Tibial nerve (tissue), 4 donors: ENCODE data around the gene CPS1. TPM values are rescaled to one million over a fixed set of nuclear protein-coding genes. Genes with fewer than 3 reads are reported as not detected.

ENCODE experiments used
- DNase-seq, 2 donors: peaks; one replicate each; pipeline ENCODE4 v3.0.0-alpha.2; 2019; ENCODE audit warnings: low spot score in 2 of 2
- H3K27ac ChIP-seq, 4 donors: fragments of 200-600 bp; sonication (generic) in 3 of 4; one replicate each; pipeline ENCODE4 v1.5.1; 2017 to 2019; ENCODE audit warnings: mild to moderate bottlenecking in 1 of 4
- H3K27me3 ChIP-seq, 2 donors: fragments of 200-600 bp; sonication (generic) in 1 of 2; one replicate each; pipeline versions ENCODE4 v1.5.1 to v1.6.0; 2017 to 2019
- H3K36me3 ChIP-seq, 3 donors: fragments of 200-600 bp; sonication (generic); one replicate each; pipeline ENCODE4 v1.5.1; 2018 to 2019
- H3K4me1 ChIP-seq, 4 donors: fragments of 200-600 bp; sonication (generic) in 3 of 4; one replicate each; pipeline ENCODE4 v1.5.1; 2017 to 2019
- H3K4me3 ChIP-seq, 4 donors: fragments of 200-600 bp; sonication (generic) in 3 of 4; one replicate each; pipeline ENCODE4 v1.5.1; 2017 to 2019; ENCODE audit warnings: mild to moderate bottlenecking in 1 of 4, moderate library complexity in 1 of 4
- H3K9me3 ChIP-seq, 4 donors: fragments of 200-600 bp; sonication (generic) in 3 of 4; one replicate each; pipeline ENCODE4 v1.5.1; 2017 to 2019
- CTCF ChIP-seq, 5 experiments: fragments of 200-600 bp in 3 of 5; fragments of 450-650 bp in 2 of 5; sonication (generic) in 3 of 5; IDR thresholded peaks; one replicate each; pipeline ENCODE4 v1.5.1; 2016 to 2019; ENCODE audit warnings: antibody characterized with exemption in 5 of 5, mild to moderate bottlenecking in 3 of 5, moderate library complexity in 2 of 5
- EP300 ChIP-seq, 2 donors: sonication (generic); formaldehyde crosslinking; IDR thresholded peaks; one replicate each; pipeline ENCODE4 v1.6.1; 2017; ENCODE audit warnings: antibody characterized with exemption in 2 of 2, mild to moderate bottlenecking in 1 of 2
- POLR2A ChIP-seq, 2 donors: fragments of 450-650 bp; IDR thresholded peaks; one replicate each; pipeline ENCODE4 v1.6.1; 2017; ENCODE audit warnings: antibody characterized with exemption in 2 of 2, mild to moderate bottlenecking in 2 of 2, moderate library complexity in 2 of 2
- WGBS, 2 donors: methylation state at CpG; one replicate each; pipeline ENCODE4 v1.1.5; 2018; 5-methylcytosine and 5-hydroxymethylcytosine counted together
- total RNA-seq, 4 donors: library from RNA; depleted of rRNA; stranded (reverse); fragments of >200 nt; gene quantifications; one replicate each; pipeline ENCODE4 v1.1.0, GENCODE V29; 2016

Gene CPS1
- total RNA-seq, 4 donors from 2014 or later: 5.9 to 15.1 (median 7.7) TPM

GRCh38 chr2:210623506-210623905, 67.1 kb downstream of the CPS1 start:
- 67 to 75% methylated on average over 4 of the region's 4 CpGs for WGBS, 2 donors

GRCh38 chr2:210626849-210627248, 70.5 kb downstream of the CPS1 start:
- H3K36me3 ChIP-seq: no peaks in the 10 kb centered on the region
- H3K4me3 ChIP-seq: no peak overlapping the region
- WGBS, 2 donors: 58 to 60% methylated on average over 4 of the region's 4 CpGs

More at GRCh38 chr2:210623506-210623905, 67.1 kb downstream of the CPS1 start:
- no peak for DNase-seq
- Histone ChIP-seq H3K4me3 (no peak overlapping the region), H3K27ac (no peak overlapping the region), H3K9me3 (no peaks in the 10 kb centered on the region), H3K36me3 (no peaks in the 10 kb centered on the region), H3K4me1 (no peaks in the 10 kb centered on the region), H3K27me3 (no peaks in the 10 kb centered on the region)
- TF ChIP-seq EP300 (IDR thresholded peaks at IDR 0.05): no peak
- no peak for TF ChIP-seq CTCF (IDR thresholded peaks at IDR 0.05)
- TF ChIP-seq POLR2A (IDR thresholded peaks at IDR 0.05): no peak

GRCh38 chr2:210630873-210631560, 74.6 kb downstream of the CPS1 start:
- no peak for DNase-seq
- Histone ChIP-seq H3K27ac (no peak overlapping the region), H3K36me3 (no peaks in the 10 kb centered on the region), H3K9me3 (no peaks in the 10 kb centered on the region), H3K4me3 (no peak overlapping the region), H3K4me1 (no peaks in the 10 kb centered on the region), H3K27me3 (no peaks in the 10 kb centered on the region)
- 54 to 62% methylated on average over 5 of the region's 5 CpGs for WGBS, 2 donors
- TF ChIP-seq CTCF (IDR thresholded peaks at IDR 0.05) (no peak), POLR2A (IDR thresholded peaks at IDR 0.05) (no peak), EP300 (IDR thresholded peaks at IDR 0.05) (no peak)

More at GRCh38 chr2:210626849-210627248, 70.5 kb downstream of the CPS1 start:
- TF ChIP-seq EP300 (IDR thresholded peaks at IDR 0.05) (no peak), POLR2A (IDR thresholded peaks at IDR 0.05) (no peak), CTCF (IDR thresholded peaks at IDR 0.05) (no peak)
- Histone ChIP-seq H3K4me1 (no peaks in the 10 kb centered on the region), H3K27me3 (no peaks in the 10 kb centered on the region), H3K27ac (no peak overlapping the region), H3K9me3 (no peaks in the 10 kb centered on the region)
- DNase-seq: no peak

GRCh38 chr2:210633699-210634098, 77.3 kb downstream of the CPS1 start:
- TF ChIP-seq EP300 (IDR thresholded peaks at IDR 0.05): no peak
- no peak for TF ChIP-seq CTCF (IDR thresholded peaks at IDR 0.05)
- TF ChIP-seq POLR2A (IDR thresholded peaks at IDR 0.05): no peak
- Histone ChIP-seq H3K36me3 (peaks cover 0 to 9% (median 0%) of the 10 kb centered on the region in 3 donors), H3K27ac (no peak overlapping the region), H3K4me3 (no peak overlapping the region), H3K9me3 (no peaks in the 10 kb centered on the region), H3K4me1 (no peaks in the 10 kb centered on the region), H3K27me3 (no peaks in the 10 kb centered on the region)
- DNase-seq: no peak
- 85 to 90% methylated on average over 4 of the region's 4 CpGs for WGBS, 2 donors

- Histone ChIP-seq H3K9me3 (no peaks in the 10 kb centered on the region), H3K36me3 (peaks cover 0 to 12% (median 0%) of the 10 kb centered on the region in 3 donors), H3K4me3 (no peak overlapping the region), H3K4me1 (no peaks in the 10 kb centered on the region), H3K27me3 (no peaks in the 10 kb centered on the region), H3K27ac (no peak overlapping the region)
- WGBS, 2 donors: 80 to 88% methylated on average over 1 of the region's 1 CpG
- no peak for TF ChIP-seq POLR2A (IDR thresholded peaks at IDR 0.05)
- no peak for DNase-seq
Measured at GRCh38 chr2:210635257-210635656, 78.9 kb downstream of the CPS1 start.
